22Rv1 (cell line): ENCODE measurements around the gene KAT14.
"Not testable (repeated sequence)": the region's sequence is repeated elsewhere in the genome, so short reads cannot be mapped to it uniquely, and the experiment has no call there.

ENCODE experiments used
- H3K27ac ChIP-seq: fragments of 450-650 bp; 2 replicates; pipeline ENCODE4 v1.5.1; 2017
- CTCF ChIP-seq: fragments of 450-650 bp; IDR thresholded peaks from 2 replicates; pipeline ENCODE4 v1.5.1; 2017; ENCODE audit warnings: mild to moderate bottlenecking
- ZFX ChIP-seq: fragments of 450-650 bp; IDR thresholded peaks from 2 replicates; pipeline ENCODE4 v1.6.1; 2017; ENCODE audit warnings: antibody characterized with exemption, borderline replicate concordance

The KAT14 gene

GRCh38 chr20:18202966-18203365 is 65.3 kb downstream of the KAT14 start:
- no peak for TF ChIP-seq CTCF
- TF ChIP-seq ZFX = no peak

GRCh38 chr20:18203700-18204099 is 66.0 kb downstream of the KAT14 start:
- not testable (repeated sequence) for H3K27ac ChIP-seq

More at GRCh38 chr20:18202966-18203365, 65.3 kb downstream of the KAT14 start:
- no peak overlapping the region for H3K27ac ChIP-seq

GRCh38 chr20:18213002-18213401 is 75.3 kb downstream of the KAT14 start:
- H3K27ac ChIP-seq = no peak overlapping the region
- no peak for TF ChIP-seq CTCF
- TF ChIP-seq ZFX = no peak

GRCh38 chr20:18215566-18215965 is 77.9 kb downstream of the KAT14 start:
- TF ChIP-seq CTCF = no peak
- TF ChIP-seq ZFX = no peak

GRCh38 chr20:18218280-18218679 is 80.6 kb downstream of the KAT14 start:
- TF ChIP-seq CTCF = no peak
- no peak for TF ChIP-seq ZFX
- H3K27ac ChIP-seq = no peak overlapping the region

More at GRCh38 chr20:18215566-18215965, 77.9 kb downstream of the KAT14 start:
- no peak overlapping the region for H3K27ac ChIP-seq

- TF ChIP-seq CTCF (no peak), ZFX (no peak)
- H3K27ac ChIP-seq = no peak overlapping the region
Observed at GRCh38 chr20:18223409-18223808, 85.7 kb downstream of the KAT14 start.

- TF ChIP-seq ZFX = no peak
- no peak for TF ChIP-seq CTCF
- no peak overlapping the region for H3K27ac ChIP-seq
Observed at GRCh38 chr20:18224968-18225568, 87.4 kb downstream of the KAT14 start.

- TF ChIP-seq ZFX (no peak), CTCF (no peak)
- no peak overlapping the region for H3K27ac ChIP-seq
Observed at GRCh38 chr20:18225632-18226031, 88.0 kb downstream of the KAT14 start.

- not testable (repeated sequence) for H3K27ac ChIP-seq
Observed at GRCh38 chr20:18226741-18227140, 89.1 kb downstream of the KAT14 start.
